BJ (cell line): ENCODE measurements around the gene CDC42EP4. TPM values are rescaled to one million over a fixed set of nuclear protein-coding genes. Genes with fewer than 3 reads are reported as not detected.
"Not testable (repeated sequence)": the region's sequence is repeated elsewhere in the genome, so short reads cannot be mapped to it uniquely, and the experiment has no call there.

Source experiments
- CTCF ChIA-PET: fragments of 350-600 bp; formaldehyde crosslinking; extraction: SDS; loops from one replicate; lab custom pipeline; 2021; ENCODE audit warnings: antibody characterized with exemption, inconsistent platforms; lab: Yijun Ruan, JAX
- POLR2A ChIA-PET: fragments of 300-600 bp; sonication (Branson Sonifier 250); formaldehyde crosslinking; extraction: SDS; loops from one replicate; lab custom pipeline; 2021; ENCODE audit warnings: antibody characterized with exemption; lab: Charles Lee
- DNase-seq: peaks from one replicate; pipeline ENCODE4 v3.0.0-alpha.2; 2011; ENCODE audit warnings: low read depth
- H3K27me3 ChIP-seq: 2 replicates; pipeline ENCODE4 v1.6.0; 2011; ENCODE audit warnings: low read length; ENCODE audit not compliant: control insufficient read depth, insufficient read depth
- H3K36me3 ChIP-seq: 2 replicates; pipeline ENCODE4 v1.5.1; 2011; ENCODE audit warnings: low read length; ENCODE audit not compliant: control insufficient read depth, insufficient read depth
- H3K4me3 ChIP-seq: 2 replicates; pipeline ENCODE4 v1.5.1; 2011; ENCODE audit warnings: low read depth, mild to moderate bottlenecking, control low read depth, low read length
- CTCF ChIP-seq: IDR thresholded peaks from 2 replicates; pipeline ENCODE4 v1.5.1; 2011; ENCODE audit warnings: low read depth, mild to moderate bottlenecking, control low read depth, inconsistent platforms, low read length, moderate library complexity; ENCODE audit not compliant: insufficient read depth
- polyA plus RNA-seq: library from polyadenylated mRNA; depleted of rRNA; stranded (reverse); fragments of >200 nt; gene quantifications from 2 replicates; pipeline ENCODE4 v1.2.3, GENCODE V29; 2011

CDC42EP4 gene
- polyA plus RNA-seq, 1 experiment = 28.0 TPM

DNA sequence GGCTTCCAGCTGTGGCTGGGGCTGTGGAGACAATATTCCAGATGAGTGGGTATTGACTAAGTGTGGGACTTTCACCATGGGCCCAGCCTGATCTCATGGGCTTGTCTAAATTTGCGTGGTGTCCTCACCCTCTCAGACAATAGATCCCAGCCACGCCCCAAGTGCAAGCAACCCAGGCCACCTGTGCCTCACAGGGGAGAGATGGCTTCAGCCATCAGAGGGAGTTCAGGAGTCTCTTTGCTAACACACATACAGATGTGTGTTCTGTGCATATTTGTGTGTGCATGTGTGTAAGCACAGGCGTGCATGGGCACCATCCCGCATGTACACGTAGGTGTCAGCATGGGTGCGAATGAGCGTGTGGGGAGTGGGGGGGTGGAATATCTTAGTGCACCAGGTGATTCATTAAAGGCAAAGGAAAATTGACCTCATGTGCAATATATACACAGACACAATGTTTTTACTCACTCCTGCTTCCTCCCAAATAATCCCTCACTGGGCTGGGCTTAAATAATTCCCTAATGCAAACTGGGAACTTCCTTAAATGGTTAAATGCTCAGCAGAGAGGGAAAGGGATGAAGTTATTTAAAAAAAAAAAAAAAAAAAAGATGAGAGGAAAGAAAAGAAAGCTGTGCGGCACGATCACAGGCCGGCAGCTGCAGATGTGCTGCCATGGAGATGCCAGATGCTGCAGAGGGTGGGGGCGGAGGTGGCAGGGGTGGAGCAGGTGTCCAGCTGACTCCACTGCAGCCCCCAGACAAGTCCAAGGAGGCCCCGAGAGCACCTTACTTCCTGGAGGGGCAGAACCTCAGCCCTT, 24.0 kb upstream of the CDC42EP4 start:
- no peak for DNase-seq
- CTCF ChIA-PET = no interaction called here
- POLR2A ChIA-PET = no interaction called here
- Histone ChIP-seq H3K4me3 (no peak overlapping the region), H3K36me3 (no peaks in the 10 kb centered on the region), H3K27me3 (no peaks in the 10 kb centered on the region)
- no peak for TF ChIP-seq CTCF

DNA sequence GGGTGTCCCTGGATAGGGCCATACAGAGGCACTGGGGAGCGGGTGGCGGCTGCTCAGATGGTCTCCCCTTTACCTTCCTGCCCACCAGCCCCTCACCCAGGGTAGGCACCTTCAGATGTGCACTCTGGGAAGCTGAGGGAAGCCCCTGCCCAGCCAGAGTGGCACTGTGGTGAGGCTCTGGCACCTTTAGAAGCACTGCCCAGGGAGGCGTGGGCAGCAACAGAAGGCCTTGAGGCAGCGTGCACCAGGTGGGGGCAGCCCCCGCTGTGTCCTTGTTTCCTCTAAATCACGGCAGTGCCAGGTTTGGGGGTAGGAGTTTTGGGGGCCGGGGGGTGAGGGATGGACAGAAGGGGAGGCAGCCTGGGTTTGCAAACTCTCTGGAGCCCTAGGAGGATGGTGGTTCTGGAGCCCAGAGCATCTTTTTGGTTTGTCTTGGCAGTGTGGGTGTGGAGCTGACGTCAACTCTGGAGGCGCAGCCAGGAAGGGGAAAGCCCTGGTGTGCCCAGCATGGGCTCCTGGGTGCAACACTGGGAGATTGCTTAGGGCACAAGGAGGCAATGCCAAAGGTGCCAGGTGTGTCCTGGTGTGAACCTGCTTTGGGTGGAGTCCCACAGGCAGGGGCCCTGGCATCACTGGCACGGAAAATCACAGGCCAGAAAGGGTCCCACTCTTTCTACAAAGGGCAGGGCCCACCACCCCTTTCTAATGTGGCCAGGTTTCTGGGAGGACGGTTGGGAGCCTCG, 23.1 kb upstream of the CDC42EP4 start:
- Histone ChIP-seq H3K27me3 (no peaks in the 10 kb centered on the region), H3K4me3 (no peak overlapping the region), H3K36me3 (no peaks in the 10 kb centered on the region)
- POLR2A ChIA-PET = no interaction called here
- no peak for DNase-seq
- CTCF ChIA-PET = no interaction called here
- no peak for TF ChIP-seq CTCF

DNA sequence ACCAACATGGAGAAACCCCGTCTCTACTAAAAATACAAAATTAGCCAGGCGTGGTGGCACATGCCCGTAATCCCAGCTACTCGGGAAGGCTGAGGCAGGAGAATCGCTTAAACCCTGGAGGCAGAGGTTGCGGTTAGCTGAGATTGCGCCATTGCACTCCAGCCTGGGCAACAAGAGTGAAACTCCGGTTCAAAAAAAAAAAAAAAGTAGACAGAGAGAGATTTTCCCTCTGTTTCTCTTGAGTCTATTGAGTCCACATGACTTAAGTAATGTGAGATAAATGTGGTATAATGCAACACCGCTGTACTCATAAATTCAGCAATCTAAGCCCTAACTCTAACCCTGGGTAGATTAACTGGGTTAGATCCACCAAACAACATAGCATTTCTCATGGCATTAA, 21.6 kb upstream of the CDC42EP4 start:
- CTCF ChIA-PET = interaction anchor here (0.8 to 1.0 kb wide), 3 partner anchors 21 to 59 kb away, joined by 3 read pairs; partner anchors contain the start of gene CDC42EP4
- not testable (repeated sequence) for H3K27me3 ChIP-seq, H3K36me3 ChIP-seq, H3K4me3 ChIP-seq
- POLR2A ChIA-PET = interaction anchor here (0.7 kb wide), 1 partner anchor 26 kb away, joined by 12 read pairs; no protein-coding TSS in a partner anchor
- DNase-seq = peak; percentile 57

DNA sequence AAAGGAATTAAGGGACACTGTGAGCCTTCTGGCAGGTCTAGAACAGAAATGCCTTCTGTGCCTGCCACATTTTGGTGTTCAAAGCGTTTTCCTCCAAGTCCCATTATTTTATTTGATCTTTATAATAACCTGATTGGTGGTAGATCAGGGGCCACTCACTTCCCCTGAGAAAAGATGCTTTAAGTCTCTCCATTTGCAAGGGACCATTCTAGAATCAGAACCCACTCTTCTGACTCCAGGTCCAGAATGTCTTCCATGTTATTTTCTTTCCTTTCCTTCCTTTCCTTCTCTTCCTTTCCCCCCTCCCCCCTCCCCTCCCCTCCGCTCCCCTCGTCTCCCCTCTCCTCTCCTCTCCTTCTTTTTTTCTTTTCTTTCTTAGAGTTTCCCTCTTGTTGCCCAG, 19.3 kb upstream of the CDC42EP4 start:
- no peak for DNase-seq
- ChIA-PET POLR2A (no interaction called here), CTCF (no interaction called here)
- no peak overlapping the region for H3K4me3 ChIP-seq
- no peaks in the 10 kb centered on the region for H3K27me3 ChIP-seq
- TF ChIP-seq CTCF = no peak
- H3K36me3 ChIP-seq = no peaks in the 10 kb centered on the region

- H3K27me3 ChIP-seq = no peaks in the 10 kb centered on the region
- POLR2A ChIA-PET = no interaction called here
- CTCF ChIA-PET = no interaction called here
- H3K36me3 ChIP-seq = no peaks in the 10 kb centered on the region
- TF ChIP-seq CTCF = no peak
- H3K4me3 ChIP-seq = no peak overlapping the region
- DNase-seq = no peak
Observed at GRCh38 chr17:73327676-73328075, 15.9 kb upstream of the CDC42EP4 start.
